Coronary artery (tissue), 2 donors: ENCODE measurements around the gene BST2.
A peak's percentile ranks its signal among the peaks of the same experiment; 100 is the strongest.

Experiments
- DNase-seq: peaks from one replicate; pipeline ENCODE4 v3.0.0-alpha.2; 2017; ENCODE audit warnings: low spot score
- H3K27ac ChIP-seq, 2 donors: fragments of 200-600 bp; sonication (generic); one replicate each; pipeline ENCODE4 v1.5.1; 2016 to 2019
- H3K4me3 ChIP-seq: fragments of 200-600 bp; sonication (generic); 2 replicates; pipeline ENCODE4 v1.5.1; 2016; ENCODE audit warnings: mild to moderate bottlenecking, moderate library complexity
- CTCF ChIP-seq: fragments of 200-600 bp; sonication (generic); IDR thresholded peaks from one replicate; pipeline ENCODE4 v1.5.1; 2019; ENCODE audit warnings: antibody characterized with exemption

BST2 gene

DNA sequence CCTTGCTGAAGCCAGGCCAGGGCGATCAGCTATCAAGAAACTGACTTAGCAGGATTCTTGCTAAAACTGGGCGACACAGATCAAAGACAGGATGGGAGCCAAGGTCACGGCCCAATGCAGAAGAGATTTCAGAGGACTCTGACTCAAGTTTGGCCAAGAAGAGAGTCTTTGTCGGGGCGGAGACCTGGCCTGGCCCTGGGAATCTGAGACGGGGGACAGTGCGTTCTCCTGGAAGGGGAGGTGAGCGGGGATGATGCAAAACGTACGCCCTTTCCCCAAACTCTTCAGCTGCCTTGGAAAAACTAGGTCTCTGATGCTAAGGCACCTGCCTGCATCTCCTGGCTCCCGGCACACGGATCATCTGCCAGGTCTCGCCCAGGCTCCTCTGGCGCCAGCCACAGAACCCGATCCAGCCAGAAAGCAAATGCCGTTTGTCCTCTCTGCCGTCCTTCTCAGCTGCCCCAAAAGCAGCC is 24.2 kb upstream of the BST2 start:
- H3K27ac ChIP-seq, result no peak overlapping the region
- TF ChIP-seq CTCF, result no peak
- DNase-seq, result no peak
- H3K4me3 ChIP-seq, result no peak overlapping the region

DNA sequence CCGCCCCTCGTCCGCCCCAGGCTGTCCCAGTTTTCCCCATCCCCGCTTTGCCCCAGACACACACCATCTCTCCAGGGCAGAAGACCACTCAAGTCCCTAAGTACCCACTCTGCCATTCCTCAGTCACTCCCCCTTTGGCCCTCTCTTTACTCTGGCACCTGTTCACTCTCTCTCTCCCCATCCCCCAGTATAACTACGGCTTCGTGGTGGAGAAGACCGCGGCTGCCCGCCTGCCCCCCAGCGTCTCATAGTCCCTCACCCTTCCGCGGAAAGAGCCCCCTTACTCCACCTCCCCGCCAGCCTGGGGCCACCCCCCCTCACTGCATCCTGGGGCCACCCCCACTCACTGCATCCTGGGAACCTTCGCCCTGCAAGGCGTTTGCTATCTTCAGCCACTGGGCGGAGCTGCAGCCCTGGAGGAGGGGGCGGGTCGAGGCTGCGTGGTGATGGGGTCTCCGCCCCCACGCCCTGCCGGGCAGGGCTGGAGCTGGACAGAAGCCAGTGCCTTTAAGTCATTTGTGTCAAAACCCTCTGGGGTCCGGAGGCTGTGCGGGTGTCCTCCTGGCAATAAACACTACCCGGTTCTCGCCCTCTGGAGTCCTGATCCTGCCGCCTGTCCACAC is 19.4 kb upstream of the BST2 start:
- Histone ChIP-seq H3K27ac (no peak overlapping the region), H3K4me3 (no peak overlapping the region)
- TF ChIP-seq CTCF, result no peak
- no peak for DNase-seq

DNA sequence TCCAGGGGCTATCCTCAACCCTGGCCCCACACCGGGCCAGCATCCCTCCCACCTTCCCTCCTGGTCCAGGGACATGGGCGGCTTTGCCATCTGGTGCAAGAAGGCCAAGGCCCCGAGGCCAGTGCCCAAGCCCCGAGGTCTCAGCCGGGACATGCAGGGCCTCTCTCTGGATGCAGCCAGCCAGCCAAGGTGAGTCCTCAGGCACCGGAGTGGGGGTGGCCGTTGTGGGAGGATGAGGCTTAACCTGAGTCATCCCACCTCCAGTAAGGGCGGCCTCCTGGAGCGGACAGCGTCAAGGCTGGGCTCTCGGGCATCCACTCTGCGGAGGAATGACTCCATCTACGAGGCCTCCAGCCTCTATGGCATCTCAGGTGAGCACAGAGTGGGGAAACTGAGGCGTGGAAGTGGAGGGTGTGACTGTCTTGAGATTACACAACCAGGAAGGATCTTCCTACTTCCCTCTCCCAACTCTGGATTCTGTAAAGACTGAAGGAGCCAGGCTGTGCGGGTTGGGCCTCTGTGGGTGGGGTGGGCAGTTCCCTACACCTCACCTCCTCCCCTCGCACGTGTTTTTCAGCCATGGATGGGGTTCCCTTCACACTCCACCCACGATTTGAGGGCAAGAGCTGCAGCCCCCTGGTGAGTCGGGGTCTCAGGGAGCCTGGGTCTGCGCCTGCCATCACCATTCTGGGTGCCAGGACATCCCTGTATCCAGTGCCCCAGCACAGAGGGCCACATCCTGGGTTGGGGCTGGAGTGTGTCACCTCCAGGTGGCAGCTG is 18.2 kb upstream of the BST2 start:
- DNase-seq, result no peak
- Histone ChIP-seq H3K4me3 (no peak overlapping the region), H3K27ac (no peak overlapping the region)
- TF ChIP-seq CTCF, result no peak

- Histone ChIP-seq H3K4me3 (no peak overlapping the region), H3K27ac (no peak overlapping the region)
- no peak for TF ChIP-seq CTCF
- no peak for DNase-seq
Measured at GRCh38 chr19:17421942-17422341, 16.5 kb upstream of the BST2 start.

- peak overlapping the region; percentile 95 for H3K4me3 ChIP-seq
- peak overlapping the region; percentile 54 to 82 for H3K27ac ChIP-seq
- no peak for TF ChIP-seq CTCF
- no peak for DNase-seq
Measured at GRCh38 chr19:17420475-17420924, 15.1 kb upstream of the BST2 start.

GRCh38 chr19:17419621-17420474 is 14.4 kb upstream of the BST2 start, which contains the start of gene MVB12A:
MVB12A (plus strand) TSS chr19:17420047; CDS start chr19:17420136, 89 bp downstream.
- Histone ChIP-seq H3K27ac (peak within 1 kb of the TSS; percentile 61 to 87), H3K4me3 (peak within 1 kb of the TSS; percentile 95)
- DNase-seq, result peak; percentile 99
- TF ChIP-seq CTCF, result no peak
